GM12874 (cell line): ENCODE measurements around the gene ENO3.
A peak's percentile ranks its signal among the peaks of the same experiment; 100 is the strongest.

Experiments used
- CTCF ChIP-seq: IDR thresholded peaks from 2 replicates; pipeline ENCODE4 v1.5.1; 2011; ENCODE audit warnings: low read depth, mild to moderate bottlenecking, control low read depth, low read length, moderate library complexity; ENCODE audit not compliant: insufficient read depth

The ENO3 gene

GRCh38 chr17:4934173-4934979, 16.5 kb upstream of the ENO3 start:
- TF ChIP-seq CTCF: peak; percentile 38

GRCh38 chr17:4935650-4936049, 15.3 kb upstream of the ENO3 start:
- no peak for TF ChIP-seq CTCF

- no peak for TF ChIP-seq CTCF
Observed at GRCh38 chr17:4936436-4936835, 14.5 kb upstream of the ENO3 start.

GRCh38 chr17:4937553-4937952, 13.4 kb upstream of the ENO3 start:
- no peak for TF ChIP-seq CTCF

- TF ChIP-seq CTCF: no peak
Observed at GRCh38 chr17:4938069-4938491, 12.8 kb upstream of the ENO3 start.

- TF ChIP-seq CTCF: no peak
Observed at GRCh38 chr17:4938688-4939545, 12.0 kb upstream of the ENO3 start.

- no peak for TF ChIP-seq CTCF
Observed at GRCh38 chr17:4939546-4939795, 11.4 kb upstream of the ENO3 start.
